Activated CD8-positive, alpha-beta T cell treated with anti-CD3 and anti-CD28 coated beads for 36 hours (primary cell): ENCODE results near the gene LMTK3. TPM values are rescaled to one million over a fixed set of nuclear protein-coding genes. Genes with fewer than 3 reads are reported as not detected.
"Not testable (repeated sequence)": the region's sequence is repeated elsewhere in the genome, so short reads cannot be mapped to it uniquely, and the experiment has no call there.

Experiments used
- ATAC-seq: fragments of 200-7000 bp; cut with Tn5 transposase; one replicate; pipeline ENCODE4 v1.10.0; 2021; ENCODE audit warnings: mild to moderate bottlenecking, moderate library complexity
- CTCF ChIA-PET: fragments of 350-600 bp; sonication (Branson Sonifier 250); formaldehyde crosslinking; loops from one replicate; lab custom pipeline; 2021; ENCODE audit warnings: antibody characterized with exemption; lab: Charles Lee
- POLR2A ChIA-PET: fragments of 350-600 bp; sonication (Branson Sonifier 250); formaldehyde crosslinking; loops from one replicate; lab custom pipeline; 2021; ENCODE audit warnings: antibody characterized with exemption; lab: Charles Lee
- DNase-seq: peaks from one replicate; pipeline ENCODE4 v3.0.0-alpha.2; 2020
- H3K27ac Mint-ChIP-seq: one replicate; pipeline ENCODE4 v1.8.0; 2021; ENCODE audit warnings: mild to moderate bottlenecking, mixed read lengths
- H3K27me3 Mint-ChIP-seq: one replicate; pipeline ENCODE4 v1.8.0; 2021; ENCODE audit warnings: mixed read lengths
- H3K36me3 Mint-ChIP-seq: one replicate; pipeline ENCODE4 v1.8.0; 2021; ENCODE audit warnings: low read depth, mixed read lengths
- H3K4me1 Mint-ChIP-seq: one replicate; pipeline ENCODE4 v1.8.0; 2021; ENCODE audit warnings: low read depth, mixed read lengths
- H3K4me3 Mint-ChIP-seq: one replicate; pipeline ENCODE4 v1.8.0; 2021; ENCODE audit warnings: mild to moderate bottlenecking, moderate library complexity, mixed read lengths
- H3K9me3 Mint-ChIP-seq: one replicate; pipeline ENCODE4 v1.8.0; 2021; ENCODE audit warnings: mixed read lengths
- intact Hi-C: fragments of 100-400 bp; cut with micrococcal nuclease; formaldehyde crosslinking; loops from one replicate; pipeline ENCODE4 v1.10.0; 2022
- total RNA-seq, 2 experiments: library from RNA; stranded (reverse); gene quantifications; one replicate each; pipeline ENCODE4 v1.2.3, GENCODE V29; 2021
- TF ChIP-seq, protein P1 (sequence below): fragments of 200-600 bp; IDR thresholded peaks from one replicate; pipeline ENCODE4 v1.8.0; 2022; ENCODE audit warnings: antibody characterized with exemption, mild to moderate bottlenecking

Gene LMTK3
- total RNA-seq, 2 experiments from 2014 or later, result 3.4 to 4.0 TPM

DNA sequence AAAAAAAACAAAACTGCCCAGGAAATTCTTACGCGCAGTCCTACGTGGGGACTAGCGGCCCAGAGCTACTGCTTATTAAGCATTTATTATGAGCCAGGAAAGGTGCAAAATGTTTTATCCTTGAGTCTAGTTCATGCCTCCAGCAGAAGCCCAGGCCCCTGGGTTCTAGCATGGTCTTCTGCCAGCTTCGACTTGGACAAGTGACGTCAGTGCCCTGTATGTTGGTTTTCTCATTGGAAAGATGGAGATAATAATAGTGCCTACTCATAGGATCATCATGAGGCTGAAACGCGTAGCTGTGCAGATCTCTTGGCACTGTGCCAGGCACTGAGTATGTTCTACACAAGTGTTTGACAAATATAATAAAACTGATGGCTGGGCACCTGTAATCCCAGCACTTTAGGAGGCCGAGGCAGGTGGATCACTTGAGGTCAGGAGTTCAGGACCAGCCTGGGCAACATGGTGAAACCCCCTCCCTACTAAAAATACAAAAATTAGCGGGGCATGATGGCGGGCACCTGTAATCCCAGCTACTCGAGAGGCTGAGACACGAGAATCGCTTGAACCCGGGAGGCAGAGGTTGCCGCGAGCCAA is 28.0 kb upstream of the LMTK3 start:
- Mint-ChIP-seq H3K9me3 (no peaks in the 10 kb centered on the region), H3K4me1 (no peaks in the 10 kb centered on the region), H3K36me3 (no peaks in the 10 kb centered on the region), H3K27me3 (no peaks in the 10 kb centered on the region), H3K27ac (no peak overlapping the region), H3K4me3 (no peak overlapping the region)
- intact Hi-C loops, result no loop called here
- TF ChIP-seq, protein P1, sequence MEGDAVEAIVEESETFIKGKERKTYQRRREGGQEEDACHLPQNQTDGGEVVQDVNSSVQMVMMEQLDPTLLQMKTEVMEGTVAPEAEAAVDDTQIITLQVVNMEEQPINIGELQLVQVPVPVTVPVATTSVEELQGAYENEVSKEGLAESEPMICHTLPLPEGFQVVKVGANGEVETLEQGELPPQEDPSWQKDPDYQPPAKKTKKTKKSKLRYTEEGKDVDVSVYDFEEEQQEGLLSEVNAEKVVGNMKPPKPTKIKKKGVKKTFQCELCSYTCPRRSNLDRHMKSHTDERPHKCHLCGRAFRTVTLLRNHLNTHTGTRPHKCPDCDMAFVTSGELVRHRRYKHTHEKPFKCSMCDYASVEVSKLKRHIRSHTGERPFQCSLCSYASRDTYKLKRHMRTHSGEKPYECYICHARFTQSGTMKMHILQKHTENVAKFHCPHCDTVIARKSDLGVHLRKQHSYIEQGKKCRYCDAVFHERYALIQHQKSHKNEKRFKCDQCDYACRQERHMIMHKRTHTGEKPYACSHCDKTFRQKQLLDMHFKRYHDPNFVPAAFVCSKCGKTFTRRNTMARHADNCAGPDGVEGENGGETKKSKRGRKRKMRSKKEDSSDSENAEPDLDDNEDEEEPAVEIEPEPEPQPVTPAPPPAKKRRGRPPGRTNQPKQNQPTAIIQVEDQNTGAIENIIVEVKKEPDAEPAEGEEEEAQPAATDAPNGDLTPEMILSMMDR, result no peak
- DNase-seq (no peak), ATAC-seq (no peak)
- POLR2A ChIA-PET, result no interaction called here
- CTCF ChIA-PET, result interaction anchor here (1.2 kb wide), 1 partner anchor 50 kb away, joined by 4 read pairs; no protein-coding TSS in a partner anchor

DNA sequence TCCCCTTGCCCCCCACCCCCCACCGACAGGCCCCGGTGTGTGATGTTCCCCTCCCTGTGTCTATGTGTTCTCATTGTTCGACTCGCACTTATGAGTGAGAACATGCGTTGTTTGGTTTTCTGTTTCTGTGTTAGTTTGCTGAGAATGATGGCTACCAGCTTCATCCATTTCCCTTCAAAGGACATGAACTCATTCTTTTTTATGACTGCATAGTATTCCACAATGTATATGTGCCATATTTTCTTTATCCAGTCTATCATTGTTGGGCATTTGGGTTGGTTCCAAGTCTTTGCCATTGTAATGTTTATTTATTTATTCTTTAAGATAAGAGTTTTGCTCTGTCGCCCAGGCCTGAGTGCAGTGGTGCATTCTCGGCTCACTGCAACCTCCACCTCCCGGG is 26.4 kb upstream of the LMTK3 start:
- intact Hi-C loops, H3K36me3 Mint-ChIP-seq, H3K4me3 Mint-ChIP-seq, H3K4me1 Mint-ChIP-seq, H3K9me3 Mint-ChIP-seq, POLR2A ChIA-PET, H3K27ac Mint-ChIP-seq, DNase-seq, ATAC-seq, H3K27me3 Mint-ChIP-seq, CTCF ChIA-PET: not testable (repeated sequence)

DNA sequence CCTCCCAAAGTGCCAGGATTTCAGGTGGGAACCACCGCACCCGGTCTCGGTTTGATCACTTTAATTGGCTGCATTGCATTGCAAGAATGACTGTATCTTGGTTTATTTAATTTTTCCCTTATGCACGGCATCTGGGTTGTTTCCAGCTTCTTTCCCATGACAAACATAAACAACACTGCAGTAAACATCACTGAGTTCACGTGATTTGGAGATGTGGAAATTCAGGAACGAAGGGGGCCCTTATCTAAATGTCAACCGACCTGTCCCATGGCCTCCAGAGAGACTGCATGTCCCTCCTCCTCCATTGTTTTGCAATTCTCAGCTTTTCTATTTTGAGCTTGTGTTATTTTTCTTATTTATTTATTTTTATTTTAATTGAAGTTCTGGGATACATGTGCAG is 25.9 kb upstream of the LMTK3 start:
- ATAC-seq (no peak), DNase-seq (no peak)
- Mint-ChIP-seq H3K27me3 (no peaks in the 10 kb centered on the region), H3K4me3 (no peak overlapping the region), H3K4me1 (no peaks in the 10 kb centered on the region), H3K27ac (no peak overlapping the region), H3K9me3 (no peaks in the 10 kb centered on the region), H3K36me3 (no peaks in the 10 kb centered on the region)
- TF ChIP-seq, protein P1, result no peak
- ChIA-PET POLR2A (no interaction called here), CTCF (interaction anchor here (0.7 kb wide), 1 partner anchor 32 kb away, joined by 3 read pairs; no protein-coding TSS in a partner anchor)
- intact Hi-C loops, result no loop called here

DNA sequence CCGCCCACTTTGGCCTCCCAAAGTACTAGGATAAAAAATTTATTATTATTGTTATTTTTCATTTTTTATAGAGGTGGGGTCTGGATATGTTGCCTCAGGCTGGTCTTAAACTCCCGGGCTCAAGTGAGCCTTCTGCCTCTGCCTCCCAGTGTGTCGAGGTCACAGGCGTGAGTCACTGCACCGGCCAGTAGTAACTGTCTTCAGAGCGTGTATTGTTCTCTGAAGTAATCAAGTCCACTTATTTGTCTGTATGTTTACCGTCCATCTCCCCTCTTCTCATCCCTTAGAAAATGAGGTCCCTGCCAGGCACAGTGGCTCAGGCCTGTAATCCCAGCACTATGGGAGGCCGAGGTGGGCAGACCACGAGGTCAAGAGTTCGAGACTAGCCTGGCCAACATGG is 22.1 kb upstream of the LMTK3 start:
- ATAC-seq (no peak), DNase-seq (no peak)
- ChIA-PET CTCF (no interaction called here), POLR2A (no interaction called here)
- H3K27ac Mint-ChIP-seq, result no peak overlapping the region
- TF ChIP-seq, protein P1, result no peak
- no peaks in the 10 kb centered on the region for H3K36me3 Mint-ChIP-seq
- H3K9me3 Mint-ChIP-seq, result peaks cover 3% of the 10 kb centered on the region
- intact Hi-C loops, result no loop called here
- no peak overlapping the region for H3K4me3 Mint-ChIP-seq
- no peaks in the 10 kb centered on the region for H3K27me3 Mint-ChIP-seq
- no peaks in the 10 kb centered on the region for H3K4me1 Mint-ChIP-seq

DNA sequence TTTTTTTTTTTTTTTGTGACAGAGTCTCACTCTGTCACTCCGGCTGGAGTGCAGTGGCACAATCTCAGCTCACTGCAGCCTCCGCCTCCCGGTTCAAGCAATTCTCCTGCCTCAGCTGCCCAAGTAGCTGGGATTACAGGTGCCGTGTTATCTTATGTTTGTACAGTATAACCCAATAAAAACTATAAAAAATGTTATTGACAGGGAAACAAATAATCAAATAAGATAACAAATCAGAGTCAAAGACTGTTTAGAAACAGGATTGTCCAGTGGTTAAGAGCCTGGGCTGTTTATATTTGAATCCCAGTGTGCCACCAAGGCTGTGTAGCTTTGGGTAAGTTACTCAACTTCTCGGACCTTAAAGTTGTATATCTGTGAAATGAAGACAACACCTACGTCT is 19.1 kb upstream of the LMTK3 start:
- POLR2A ChIA-PET, result no interaction called here
- intact Hi-C loops, result no loop called here
- H3K4me1 Mint-ChIP-seq, result no peaks in the 10 kb centered on the region
- H3K9me3 Mint-ChIP-seq, result peaks cover 12% of the 10 kb centered on the region
- TF ChIP-seq, protein P1, result no peak
- no peak overlapping the region for H3K4me3 Mint-ChIP-seq
- H3K27me3 Mint-ChIP-seq, result no peaks in the 10 kb centered on the region
- ATAC-seq (no peak), DNase-seq (no peak)
- no peaks in the 10 kb centered on the region for H3K36me3 Mint-ChIP-seq
- CTCF ChIA-PET, result no interaction called here
- no peak overlapping the region for H3K27ac Mint-ChIP-seq
